ENCODE measurements around the gene YBEY.

Gene YBEY

GRCh38 chr21:46245213-46245915 lies 40.8 kb upstream of the YBEY start:
- H3K27ac ChIP-seq, result no peak overlapping the region
- TF ChIP-seq, protein P1, sequence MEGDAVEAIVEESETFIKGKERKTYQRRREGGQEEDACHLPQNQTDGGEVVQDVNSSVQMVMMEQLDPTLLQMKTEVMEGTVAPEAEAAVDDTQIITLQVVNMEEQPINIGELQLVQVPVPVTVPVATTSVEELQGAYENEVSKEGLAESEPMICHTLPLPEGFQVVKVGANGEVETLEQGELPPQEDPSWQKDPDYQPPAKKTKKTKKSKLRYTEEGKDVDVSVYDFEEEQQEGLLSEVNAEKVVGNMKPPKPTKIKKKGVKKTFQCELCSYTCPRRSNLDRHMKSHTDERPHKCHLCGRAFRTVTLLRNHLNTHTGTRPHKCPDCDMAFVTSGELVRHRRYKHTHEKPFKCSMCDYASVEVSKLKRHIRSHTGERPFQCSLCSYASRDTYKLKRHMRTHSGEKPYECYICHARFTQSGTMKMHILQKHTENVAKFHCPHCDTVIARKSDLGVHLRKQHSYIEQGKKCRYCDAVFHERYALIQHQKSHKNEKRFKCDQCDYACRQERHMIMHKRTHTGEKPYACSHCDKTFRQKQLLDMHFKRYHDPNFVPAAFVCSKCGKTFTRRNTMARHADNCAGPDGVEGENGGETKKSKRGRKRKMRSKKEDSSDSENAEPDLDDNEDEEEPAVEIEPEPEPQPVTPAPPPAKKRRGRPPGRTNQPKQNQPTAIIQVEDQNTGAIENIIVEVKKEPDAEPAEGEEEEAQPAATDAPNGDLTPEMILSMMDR (conservative IDR thresholded peaks at IDR 0.05), result no peak
- no peak for TF ChIP-seq ZFX (IDR thresholded peaks at IDR 0.05)

DNA sequence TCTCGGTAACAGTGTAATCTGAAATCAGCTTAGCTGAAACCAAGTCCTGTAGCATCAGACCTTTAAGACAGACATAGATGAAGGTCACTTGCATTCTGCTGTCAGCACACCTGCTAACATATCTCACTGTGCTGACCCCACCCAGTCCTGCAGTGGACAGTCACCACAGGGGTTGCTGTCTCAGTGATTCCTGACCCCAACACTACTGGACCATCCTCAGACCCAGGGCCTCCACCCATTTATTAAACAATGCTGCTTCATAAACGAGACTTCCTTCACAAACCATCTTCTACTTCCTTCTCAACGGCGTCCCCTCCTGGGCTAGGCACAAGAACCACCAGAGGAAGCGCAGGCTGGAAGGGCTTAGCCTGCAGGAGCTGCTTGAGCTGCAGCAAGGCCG lies 39.8 kb upstream of the YBEY start:
- TF ChIP-seq ZFX (IDR thresholded peaks at IDR 0.05), result no peak
- H3K27ac ChIP-seq, result no peak overlapping the region

- TF ChIP-seq ZFX (IDR thresholded peaks at IDR 0.05), result no peak
- TF ChIP-seq, protein P1 (conservative IDR thresholded peaks at IDR 0.05), result no peak
- no peak overlapping the region for H3K27ac ChIP-seq
Measured at GRCh38 chr21:46247699-46248421, 38.3 kb upstream of the YBEY start.

GRCh38 chr21:46248422-46248782 lies 37.7 kb upstream of the YBEY start:
- no peak overlapping the region for H3K27ac ChIP-seq
- TF ChIP-seq, protein P1 (conservative IDR thresholded peaks at IDR 0.05), result no peak
- TF ChIP-seq ZFX (IDR thresholded peaks at IDR 0.05), result no peak

DNA sequence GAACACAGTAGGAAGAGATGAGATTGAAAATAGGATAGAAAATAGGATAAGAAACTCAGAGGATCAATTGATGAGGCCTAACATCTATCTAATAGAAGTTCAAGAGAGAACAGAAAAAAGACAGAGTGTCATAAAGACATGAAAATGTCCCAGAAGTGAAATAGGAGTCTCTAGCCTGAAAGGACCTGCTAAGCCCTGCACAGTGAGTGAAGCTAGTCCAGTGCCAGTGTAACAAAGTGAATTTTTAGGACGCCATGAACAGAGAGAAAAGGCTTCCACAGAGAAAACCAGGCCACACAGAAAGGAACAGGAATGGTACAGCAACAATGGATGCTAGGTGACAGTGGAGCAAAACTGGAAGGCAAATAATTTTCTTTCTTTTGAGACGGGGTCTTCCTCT lies 37.3 kb upstream of the YBEY start:
- H3K27ac ChIP-seq, result no peak overlapping the region
- no peak for TF ChIP-seq ZFX (IDR thresholded peaks at IDR 0.05)
- TF ChIP-seq, protein P1 (conservative IDR thresholded peaks at IDR 0.05), result no peak

GRCh38 chr21:46250146-46250725 lies 35.9 kb upstream of the YBEY start:
- H3K27ac ChIP-seq, result no peak overlapping the region
- TF ChIP-seq, protein P1 (conservative IDR thresholded peaks at IDR 0.05), result no peak
- TF ChIP-seq ZFX (IDR thresholded peaks at IDR 0.05), result no peak

GRCh38 chr21:46252840-46253239 lies 33.3 kb upstream of the YBEY start:
- H3K27ac ChIP-seq, result no peak overlapping the region
- TF ChIP-seq, protein P1 (conservative IDR thresholded peaks at IDR 0.05), result no peak
- TF ChIP-seq ZFX (IDR thresholded peaks at IDR 0.05), result no peak

Measured in C4-2B (cell line).